Measurements from ENCODE around the gene CD33.
"Not testable (repeated sequence)": the region's sequence is repeated elsewhere in the genome, so short reads cannot be mapped to it uniquely, and the experiment has no call there.

CD33 gene

GRCh38 chr19:51224898-51225393, at the start of gene CD33:
Gene CD33, plus strand, starts transcription at chr19:51225080. Its CDS starts 39 bp downstream, at chr19:51225119.
- not testable (repeated sequence) for DNase-seq

- no peak for DNase-seq
These were observed 45.6 kb upstream of the CD33 start for GRCh38 chr19:51179256-51179655.

GRCh38 chr19:51181377-51181912, 43.4 kb upstream of the CD33 start:
- no peak for DNase-seq

GRCh38 chr19:51181913-51182419, 42.9 kb upstream of the CD33 start:
- no peak for DNase-seq

GRCh38 chr19:51183629-51184028, 41.3 kb upstream of the CD33 start:
- DNase-seq: no peak

GRCh38 chr19:51185069-51185867, 39.6 kb upstream of the CD33 start:
- no peak for DNase-seq

- DNase-seq: no peak
These were observed 39.0 kb upstream of the CD33 start for GRCh38 chr19:51185868-51186215.

- DNase-seq: no peak
These were observed 38.6 kb upstream of the CD33 start for GRCh38 chr19:51186323-51186722.

- no peak for DNase-seq
These were observed 37.3 kb upstream of the CD33 start for GRCh38 chr19:51187395-51188226.

GRCh38 chr19:51188227-51188559, 36.7 kb upstream of the CD33 start:
- DNase-seq: no peak

- DNase-seq: no peak
These were observed 32.2 kb upstream of the CD33 start for GRCh38 chr19:51192689-51193088.

GRCh38 chr19:51194527-51195315, 30.2 kb upstream of the CD33 start:
- no peak for DNase-seq

GRCh38 chr19:51195316-51195586, 29.6 kb upstream of the CD33 start:
- DNase-seq: no peak

- DNase-seq: no peak
These were observed 29.3 kb upstream of the CD33 start for GRCh38 chr19:51195616-51196015.

- no peak for DNase-seq
These were observed 28.7 kb upstream of the CD33 start for GRCh38 chr19:51196181-51196580.

GRCh38 chr19:51198641-51199040, 26.2 kb upstream of the CD33 start:
- no peak for DNase-seq

- no peak for DNase-seq
These were observed 24.7 kb upstream of the CD33 start for GRCh38 chr19:51200071-51200666.

- DNase-seq: no peak
These were observed 23.2 kb upstream of the CD33 start for GRCh38 chr19:51201712-51202111.

GRCh38 chr19:51203916-51204315, 21.0 kb upstream of the CD33 start:
- DNase-seq: no peak

- DNase-seq: no peak
These were observed 20.6 kb upstream of the CD33 start for GRCh38 chr19:51204321-51204720.

GRCh38 chr19:51207747-51208146, 17.1 kb upstream of the CD33 start:
- no peak for DNase-seq

GRCh38 chr19:51210191-51210784, 14.6 kb upstream of the CD33 start:
- DNase-seq: no peak

Data from activated CD8-positive, alpha-beta memory T cell treated with anti-CD3 and anti-CD28 coated beads, Interleukin-2, amount 50 U/mL, for 4 hours (primary cell).